Endodermal cell (in vitro differentiated cells): Measurements from ENCODE around the gene ADRA2A. TPM values are rescaled to one million over a fixed set of nuclear protein-coding genes. Genes with fewer than 3 reads are reported as not detected.
A peak's percentile ranks its signal among the peaks of the same experiment; 100 is the strongest.

Experiments used
- DNase-seq: peaks from one replicate; pipeline ENCODE4 v3.0.0-alpha.2; 2017
- H3K27ac ChIP-seq: 2 replicates; pipeline ENCODE4 v1.5.1; 2013; ENCODE audit warnings: mild to moderate bottlenecking, low read depth, low read length, moderate library complexity
- H3K27me3 ChIP-seq: 2 replicates; pipeline ENCODE4 v1.6.1; 2013; ENCODE audit warnings: mild to moderate bottlenecking, low read length, moderate library complexity; ENCODE audit not compliant: insufficient read depth, control insufficient read depth, poor library complexity, severe bottlenecking
- H3K36me3 ChIP-seq: 2 replicates; pipeline ENCODE4 v1.7.0; 2013; ENCODE audit warnings: mild to moderate bottlenecking, low read length, moderate library complexity; ENCODE audit not compliant: control insufficient read depth, insufficient read depth
- H3K4me1 ChIP-seq: one replicate; pipeline ENCODE4 v1.7.0; 2013; ENCODE audit warnings: low read length; ENCODE audit not compliant: control insufficient read depth, insufficient read depth
- H3K4me3 ChIP-seq: 2 replicates; pipeline ENCODE4 v1.5.1; 2013; ENCODE audit warnings: mild to moderate bottlenecking, low read length, moderate library complexity
- H3K9ac ChIP-seq: 2 replicates; pipeline ENCODE4 v1.6.1; 2013; ENCODE audit warnings: mild to moderate bottlenecking, low read length, moderate library complexity; ENCODE audit not compliant: poor library complexity, severe bottlenecking; ENCODE audit errors: extremely low read depth
- H3K9me3 ChIP-seq: 2 replicates; pipeline ENCODE4 v1.6.1; 2013; ENCODE audit warnings: mild to moderate bottlenecking, low read length, moderate library complexity; ENCODE audit not compliant: control insufficient read depth
- H3K27ac Mint-ChIP-seq: 2 replicates; pipeline ENCODE4 v1.8.0; 2020; ENCODE audit warnings: mixed read lengths
- H3K27me3 Mint-ChIP-seq: 2 replicates; pipeline ENCODE4 v1.8.0; 2021; ENCODE audit warnings: mild to moderate bottlenecking, mixed read lengths; ENCODE audit not compliant: insufficient read depth
- H3K36me3 Mint-ChIP-seq: 2 replicates; pipeline ENCODE4 v1.8.0; 2020; ENCODE audit warnings: low read depth, mixed read lengths
- H3K4me1 Mint-ChIP-seq: 2 replicates; pipeline ENCODE4 v1.8.0; 2020; ENCODE audit warnings: mixed read lengths
- H3K4me3 Mint-ChIP-seq: 2 replicates; pipeline ENCODE4 v1.8.0; 2020; ENCODE audit warnings: mild to moderate bottlenecking, moderate library complexity, mixed read lengths
- H3K9me3 Mint-ChIP-seq: 2 replicates; pipeline ENCODE4 v1.8.0; 2020; ENCODE audit warnings: mild to moderate bottlenecking, mixed read lengths
- CTCF ChIP-seq: fragments of 200-600 bp; sonication (generic); conservative IDR thresholded peaks from 2 replicates; pipeline ENCODE4 v1.5.0; 2021; ENCODE audit warnings: antibody characterized with exemption, mild to moderate bottlenecking
- WGBS, 2 experiments: methylation state at CpG; one replicate each; pipeline versions ENCODE4 v1.1.5 to v1.1.7; 2013; ENCODE audit warnings: missing lambda C conversion rate in 2 of 2, mixed read lengths in 1 of 2; ENCODE audit not compliant: insufficient coverage in 1 of 2, insufficient read length in 1 of 2; 5-methylcytosine and 5-hydroxymethylcytosine counted together
- total RNA-seq, 2 donors: library from RNA; stranded (reverse); fragmentation: NEBNext Ultra II Directional in 1 of 2; extraction: Animal tissue kit (Norgen Biotek cat#: 25700) in 1 of 2; gene quantifications; 2 replicates in 1 of 2; 3 replicates in 1 of 2; pipeline ENCODE4 v1.2.1, GENCODE V29; 2021

Gene ADRA2A
- total RNA-seq, 2 donors from 2014 or later: 0.13 TPM; not detected in 1

GRCh38 chr10:111079781-111080180 lies 3.0 kb downstream of the ADRA2A start:
- H3K4me1 Mint-ChIP-seq: peaks cover 7% of the 10 kb centered on the region
- no peak overlapping the region for H3K4me3 Mint-ChIP-seq
- Histone ChIP-seq H3K9ac (no peak overlapping the region), H3K27me3 (peaks cover 74% of the 10 kb centered on the region), H3K4me1 (no peaks in the 10 kb centered on the region), H3K27ac (no peak overlapping the region), H3K36me3 (no peaks in the 10 kb centered on the region), H3K9me3 (no peaks in the 10 kb centered on the region), H3K4me3 (no peak overlapping the region)
- 75 to 82% methylated on average over 4 to 5 of the region's 5 CpGs for WGBS, 2 experiments
- peaks cover 75% of the 10 kb centered on the region for H3K27me3 Mint-ChIP-seq
- TF ChIP-seq CTCF: no peak
- DNase-seq: peak; percentile 28
- no peaks in the 10 kb centered on the region for H3K36me3 Mint-ChIP-seq
- H3K27ac Mint-ChIP-seq: no peak overlapping the region
- H3K9me3 Mint-ChIP-seq: peaks cover 10% of the 10 kb centered on the region

- peaks cover 72% of the 10 kb centered on the region for H3K27me3 Mint-ChIP-seq
- Histone ChIP-seq H3K36me3 (no peaks in the 10 kb centered on the region), H3K27me3 (peaks cover 70% of the 10 kb centered on the region), H3K9me3 (no peaks in the 10 kb centered on the region), H3K27ac (no peak overlapping the region), H3K9ac (no peak overlapping the region), H3K4me3 (no peak overlapping the region), H3K4me1 (no peaks in the 10 kb centered on the region)
- no peak overlapping the region for H3K27ac Mint-ChIP-seq
- no peak overlapping the region for H3K4me3 Mint-ChIP-seq
- no peaks in the 10 kb centered on the region for H3K36me3 Mint-ChIP-seq
- peaks cover 10% of the 10 kb centered on the region for H3K9me3 Mint-ChIP-seq
- WGBS, 2 experiments: 88 to 90% methylated on average over 1 to 2 of the region's 2 CpGs
- TF ChIP-seq CTCF: no peak
- H3K4me1 Mint-ChIP-seq: peaks cover 7% of the 10 kb centered on the region
- no peak for DNase-seq
Observed at GRCh38 chr10:111080224-111080623, 3.4 kb downstream of the ADRA2A start.

GRCh38 chr10:111081595-111081994 lies 4.8 kb downstream of the ADRA2A start:
- H3K27ac ChIP-seq: no peak overlapping the region
- Mint-ChIP-seq H3K27me3 (peaks cover 65% of the 10 kb centered on the region), H3K27ac (no peak overlapping the region), H3K4me3 (no peak overlapping the region), H3K4me1 (peaks cover 6% of the 10 kb centered on the region), H3K36me3 (no peaks in the 10 kb centered on the region), H3K9me3 (peaks cover 10% of the 10 kb centered on the region)
- H3K36me3 ChIP-seq: no peaks in the 10 kb centered on the region
- TF ChIP-seq CTCF: no peak
- DNase-seq: peak; percentile 27
- no peaks in the 10 kb centered on the region for H3K9me3 ChIP-seq
- H3K9ac ChIP-seq: no peak overlapping the region
- 91 to 96% methylated on average over 4 to 6 of the region's 6 CpGs for WGBS, 2 experiments
- H3K27me3 ChIP-seq: peaks cover 58% of the 10 kb centered on the region
- no peak overlapping the region for H3K4me3 ChIP-seq
- no peaks in the 10 kb centered on the region for H3K4me1 ChIP-seq
